Measurements from ENCODE around the gene CDKN1A.

GRCh38 chr6:36683656-36684446 lies 5.3 kb downstream of the CDKN1A start:
- TF ChIP-seq EP300 (IDR thresholded peaks at IDR 0.05) (no peak), CTCF (IDR thresholded peaks at IDR 0.05) (no peak), POLR2AphosphoS5 (IDR thresholded peaks at IDR 0.05) (peak in 1 of 2 donors; percentile 29)
